Naive B cell (primary cell): ENCODE measurements around the gene MC1R. TPM values are rescaled to one million over a fixed set of nuclear protein-coding genes. Genes with fewer than 3 reads are reported as not detected.
"Not testable (repeated sequence)": the region's sequence is repeated elsewhere in the genome, so short reads cannot be mapped to it uniquely, and the experiment has no call there.

Source experiments
- ATAC-seq, 2 donors: fragments of 150-1000 bp; cut with Tn5 transposase; 2 replicates each; pipeline ENCODE4 v1.10.0; 2021; ENCODE audit warnings: low read depth in 2 of 2, mild to moderate bottlenecking in 2 of 2, moderate library complexity in 2 of 2
- DNase-seq: peaks from one replicate; pipeline ENCODE4 v3.0.0; 2022
- H3K27ac Mint-ChIP-seq, 6 donors: one replicate each; pipeline ENCODE4 v1.8.0; 2020 to 2022; ENCODE audit warnings: mild to moderate bottlenecking in 6 of 6, mixed read lengths in 6 of 6, moderate library complexity in 5 of 6, inconsistent platforms in 2 of 6
- H3K27me3 Mint-ChIP-seq, 3 donors: one replicate each; pipeline ENCODE4 v1.8.0; 2021 to 2022; ENCODE audit warnings: mixed read lengths in 3 of 3, mild to moderate bottlenecking in 1 of 3
- H3K36me3 Mint-ChIP-seq, 2 donors: one replicate each; pipeline ENCODE4 v1.8.0; 2020 to 2022; ENCODE audit warnings: mixed read lengths in 2 of 2, inconsistent platforms in 1 of 2, mild to moderate bottlenecking in 1 of 2
- H3K4me1 Mint-ChIP-seq, 3 donors: one replicate each; pipeline ENCODE4 v1.8.0; 2020 to 2022; ENCODE audit warnings: mixed read lengths in 3 of 3, inconsistent platforms in 1 of 3, mild to moderate bottlenecking in 1 of 3, moderate library complexity in 1 of 3
- H3K4me3 Mint-ChIP-seq, 8 donors: one replicate each; pipeline ENCODE4 v1.8.0; 2020 to 2022; ENCODE audit warnings: mild to moderate bottlenecking in 8 of 8, mixed read lengths in 8 of 8, moderate library complexity in 8 of 8, inconsistent platforms in 2 of 8
- H3K9me3 Mint-ChIP-seq, 7 donors: one replicate each; pipeline ENCODE4 v1.8.0; 2020 to 2022; ENCODE audit warnings: mixed read lengths in 7 of 7, mild to moderate bottlenecking in 5 of 7, inconsistent platforms in 2 of 7, moderate library complexity in 1 of 7
- polyA plus RNA-seq, 6 donors: library from polyadenylated mRNA; unstranded; fragments of 300-500 nt; fragmentation: Illumina TruSeq; gene quantifications; one replicate each; pipeline ENCODE4 v1.2.3, GENCODE V29; 2021; ENCODE audit warnings: low read depth in 6 of 6

MC1R gene
- polyA plus RNA-seq, 6 donors from 2014 or later = 0.12 to 0.62 (median 0.48) TPM; not detected in 1

GRCh38 chr16:89956505-89957215 lies 38.0 kb downstream of the MC1R start:
- Mint-ChIP-seq H3K4me3 (peak overlapping the region; percentile 53 to 84 (median 70)), H3K36me3 (peaks cover 14 to 30% of the 10 kb centered on the region in 2 donors), H3K27me3 (no peaks in the 10 kb centered on the region), H3K27ac (peak overlapping the region; percentile 42 to 88 (median 68)), H3K9me3 (no peaks in the 10 kb centered on the region), H3K4me1 (peaks cover 71 to 83% (median 74%) of the 10 kb centered on the region in 3 donors)
- DNase-seq (no peak), ATAC-seq (peak; percentile 16 to 27)

DNA sequence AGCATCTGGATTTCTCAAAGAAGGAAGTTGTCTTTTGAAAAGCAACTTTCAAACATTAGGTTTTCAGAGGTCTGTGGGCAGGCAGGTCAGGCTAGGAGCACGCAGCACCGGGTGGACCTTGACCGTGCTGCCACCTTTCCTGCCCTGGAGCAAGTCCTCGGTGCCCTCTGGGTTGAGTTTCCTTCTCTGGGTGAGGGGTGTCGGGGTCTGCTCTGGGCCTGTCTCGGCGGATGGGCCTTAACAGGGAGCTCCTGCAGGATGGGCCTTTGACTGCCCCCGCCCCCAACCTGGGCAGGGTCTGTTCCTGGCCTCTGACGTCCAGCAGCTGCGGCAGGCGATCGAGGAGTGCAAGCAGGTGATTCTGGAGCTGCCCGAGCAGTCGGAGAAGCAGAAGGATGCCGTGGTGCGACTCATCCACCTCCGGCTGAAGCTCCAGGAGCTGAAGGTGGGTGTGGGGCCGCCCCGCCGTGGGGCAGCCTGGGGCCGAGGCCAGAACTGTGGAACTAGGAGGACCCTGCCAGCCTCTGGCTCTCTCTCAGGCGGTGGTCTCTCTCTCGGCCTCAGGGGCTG lies 38.6 kb downstream of the MC1R start:
- peaks cover 14 to 30% of the 10 kb centered on the region in 2 donors for H3K36me3 Mint-ChIP-seq
- DNase-seq (no peak), ATAC-seq (no peak)
- peaks cover 68 to 77% (median 68%) of the 10 kb centered on the region in 3 donors for H3K4me1 Mint-ChIP-seq
- peak overlapping the region in 4 of 6 donors; percentile 37 to 81 (median 57) for H3K27ac Mint-ChIP-seq
- H3K4me3 Mint-ChIP-seq = peak overlapping the region in 7 of 8 donors; percentile 53 to 84 (median 69)
- no peaks in the 10 kb centered on the region for H3K27me3 Mint-ChIP-seq
- H3K9me3 Mint-ChIP-seq = no peaks in the 10 kb centered on the region

DNA sequence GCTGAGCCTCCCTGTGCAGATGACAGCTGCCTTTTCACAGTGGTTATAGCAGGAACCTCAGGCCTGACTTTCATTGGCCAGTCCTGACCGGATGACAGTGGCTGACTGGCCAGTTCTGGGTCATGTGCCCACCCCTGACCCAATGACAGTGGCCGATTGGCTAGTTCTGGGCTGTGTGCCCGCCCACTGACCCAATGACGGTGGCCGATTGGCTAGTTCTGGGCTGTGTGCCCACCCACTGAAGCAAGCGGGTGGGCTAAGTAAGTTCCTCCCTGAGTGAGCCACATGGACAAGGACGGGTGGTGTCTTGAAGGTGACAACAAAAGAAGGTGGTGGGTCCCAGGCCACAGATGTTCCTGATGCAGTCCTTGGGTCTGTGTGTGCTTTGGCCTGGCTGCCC lies 39.4 kb downstream of the MC1R start:
- Mint-ChIP-seq H3K27ac (peak overlapping the region in 1 of 6 donors; percentile 9), H3K36me3 (peaks cover 14 to 30% of the 10 kb centered on the region in 2 donors), H3K4me1 (peaks cover 60 to 69% (median 61%) of the 10 kb centered on the region in 3 donors), H3K27me3 (no peaks in the 10 kb centered on the region), H3K9me3 (no peaks in the 10 kb centered on the region), H3K4me3 (peak overlapping the region in 2 of 8 donors; percentile 9 to 29)
- no peak for ATAC-seq
- no peak for DNase-seq

GRCh38 chr16:89958596-89958995 lies 39.9 kb downstream of the MC1R start:
- H3K36me3 Mint-ChIP-seq = peaks cover 14 to 30% of the 10 kb centered on the region in 2 donors
- H3K4me1 Mint-ChIP-seq = peaks cover 56 to 64% (median 58%) of the 10 kb centered on the region in 3 donors
- no peaks in the 10 kb centered on the region for H3K27me3 Mint-ChIP-seq
- no peaks in the 10 kb centered on the region for H3K9me3 Mint-ChIP-seq
- H3K27ac Mint-ChIP-seq = no peak overlapping the region
- peak overlapping the region in 2 of 8 donors; percentile 37 to 45 for H3K4me3 Mint-ChIP-seq
- ATAC-seq = no peak
- no peak for DNase-seq

DNA sequence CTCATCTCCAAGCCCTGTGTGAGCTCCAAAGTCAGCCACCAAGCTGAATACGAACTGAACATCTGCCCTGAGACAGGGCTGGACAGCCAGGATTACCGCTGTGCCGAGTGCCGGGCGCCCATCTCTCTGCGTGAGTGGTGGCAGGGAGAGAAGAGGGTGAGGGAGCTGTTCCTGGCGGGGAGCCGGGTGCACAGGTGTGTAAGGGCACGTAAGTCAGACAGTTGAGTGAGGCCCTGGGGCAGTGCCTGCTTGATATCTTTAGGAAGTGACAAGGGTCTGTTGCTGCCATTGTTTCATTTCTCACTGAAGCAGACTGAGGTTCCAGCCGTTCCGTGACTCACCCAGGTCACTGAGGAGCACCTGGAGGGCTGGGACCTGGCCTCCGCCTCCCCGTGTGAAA lies 42.3 kb downstream of the MC1R start:
- Mint-ChIP-seq H3K36me3 (peaks cover 10 to 25% of the 10 kb centered on the region in 2 donors), H3K4me3 (no peak overlapping the region), H3K9me3 (no peaks in the 10 kb centered on the region), H3K27me3 (no peaks in the 10 kb centered on the region), H3K4me1 (peaks cover 33 to 40% (median 38%) of the 10 kb centered on the region in 3 donors), H3K27ac (peak overlapping the region in 1 of 6 donors; percentile 54)
- DNase-seq = no peak
- ATAC-seq = no peak

GRCh38 chr16:89961920-89962319 lies 43.3 kb downstream of the MC1R start:
- Mint-ChIP-seq H3K36me3 (peaks cover 10 to 25% of the 10 kb centered on the region in 2 donors), H3K27me3 (no peaks in the 10 kb centered on the region), H3K4me1 (peaks cover 25 to 33% (median 32%) of the 10 kb centered on the region in 3 donors), H3K4me3 (no peak overlapping the region), H3K27ac (no peak overlapping the region), H3K9me3 (no peaks in the 10 kb centered on the region)
- DNase-seq (no peak), ATAC-seq (no peak)

- no peak overlapping the region for H3K27ac Mint-ChIP-seq
- H3K36me3 Mint-ChIP-seq = peaks cover 10 to 25% of the 10 kb centered on the region in 2 donors
- DNase-seq (no peak), ATAC-seq (no peak)
- H3K4me1 Mint-ChIP-seq = peaks cover 21 to 31% (median 25%) of the 10 kb centered on the region in 3 donors
- no peaks in the 10 kb centered on the region for H3K27me3 Mint-ChIP-seq
- no peaks in the 10 kb centered on the region for H3K9me3 Mint-ChIP-seq
- H3K4me3 Mint-ChIP-seq = no peak overlapping the region
Observed at GRCh38 chr16:89962754-89963498, 44.3 kb downstream of the MC1R start.

DNA sequence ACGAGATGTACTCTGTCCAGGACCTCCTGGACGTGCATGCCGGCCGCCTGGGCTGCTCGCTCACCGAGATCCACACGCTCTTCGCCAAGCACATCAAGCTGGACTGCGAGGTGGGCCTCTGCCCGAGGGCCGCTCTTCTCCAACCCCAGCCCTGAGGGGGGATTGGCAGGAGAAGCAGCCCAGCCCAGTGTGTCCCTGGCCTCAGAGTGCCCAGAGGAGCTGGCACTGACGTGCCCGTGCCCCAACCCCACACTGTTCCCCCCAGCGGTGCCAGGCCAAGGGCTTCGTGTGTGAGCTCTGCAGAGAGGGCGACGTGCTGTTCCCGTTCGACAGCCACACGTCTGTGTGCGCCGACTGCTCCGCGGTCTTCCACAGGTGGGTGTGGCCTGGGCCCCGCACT lies 45.5 kb downstream of the MC1R start:
- ATAC-seq (no peak), DNase-seq (no peak)
- peaks cover 10 to 20% (median 19%) of the 10 kb centered on the region in 3 donors for H3K4me1 Mint-ChIP-seq
- H3K27ac Mint-ChIP-seq = no peak overlapping the region
- no peaks in the 10 kb centered on the region for H3K27me3 Mint-ChIP-seq
- no peak overlapping the region for H3K4me3 Mint-ChIP-seq
- H3K36me3 Mint-ChIP-seq = peaks cover under 1 to 13% of the 10 kb centered on the region in 2 donors
- H3K9me3 Mint-ChIP-seq = no peaks in the 10 kb centered on the region

GRCh38 chr16:89965447-89966225 lies 47.0 kb downstream of the MC1R start:
- Mint-ChIP-seq H3K4me1 (peaks cover 9 to 20% (median 16%) of the 10 kb centered on the region in 3 donors), H3K27ac (no peak overlapping the region), H3K27me3 (no peaks in the 10 kb centered on the region), H3K9me3 (no peaks in the 10 kb centered on the region), H3K4me3 (no peak overlapping the region), H3K36me3 (no peaks in the 10 kb centered on the region)
- no peak for DNase-seq
- no peak for ATAC-seq

DNA sequence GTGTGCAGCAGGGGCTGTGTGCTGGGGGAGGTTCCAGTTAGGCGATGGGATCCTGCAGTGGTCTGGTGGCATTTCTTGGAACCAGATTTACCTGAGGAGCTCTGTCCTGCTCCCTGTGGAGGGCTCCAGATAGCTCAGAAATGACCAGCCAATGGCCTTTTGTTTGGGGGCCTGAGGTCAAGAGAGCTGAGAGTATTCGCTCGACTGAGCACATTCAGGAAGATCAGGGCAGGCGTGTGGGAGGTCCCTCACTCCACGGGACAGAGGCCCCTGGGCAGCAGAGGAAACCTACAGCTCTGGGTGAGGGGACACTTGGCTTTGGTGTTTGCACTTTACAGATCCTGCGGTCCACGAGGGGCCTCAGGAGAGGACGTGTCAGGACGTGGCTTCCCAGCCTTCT lies 48.1 kb downstream of the MC1R start:
- H3K36me3 Mint-ChIP-seq = no peaks in the 10 kb centered on the region
- no peaks in the 10 kb centered on the region for H3K27me3 Mint-ChIP-seq
- H3K4me3 Mint-ChIP-seq = no peak overlapping the region
- ATAC-seq = no peak
- H3K4me1 Mint-ChIP-seq = peaks cover 19 to 28% (median 20%) of the 10 kb centered on the region in 3 donors
- peak overlapping the region in 1 of 6 donors; percentile 34 for H3K27ac Mint-ChIP-seq
- H3K9me3 Mint-ChIP-seq = no peaks in the 10 kb centered on the region
- no peak for DNase-seq

GRCh38 chr16:89967436-89967835 lies 48.8 kb downstream of the MC1R start:
- not testable (repeated sequence) for H3K27me3 Mint-ChIP-seq, ATAC-seq, H3K9me3 Mint-ChIP-seq, H3K36me3 Mint-ChIP-seq, H3K27ac Mint-ChIP-seq, DNase-seq, H3K4me3 Mint-ChIP-seq
- H3K4me1 Mint-ChIP-seq = peaks cover 23 to 28% (median 23%) of the 10 kb centered on the region in 3 donors

- H3K36me3 Mint-ChIP-seq, DNase-seq, ATAC-seq, H3K27ac Mint-ChIP-seq, H3K9me3 Mint-ChIP-seq, H3K27me3 Mint-ChIP-seq: not testable (repeated sequence)
- H3K4me3 Mint-ChIP-seq = peak overlapping the region in 1 of 8 donors; percentile 36
- H3K4me1 Mint-ChIP-seq = peaks cover 23 to 31% (median 27%) of the 10 kb centered on the region in 3 donors
Observed at GRCh38 chr16:89968074-89968473, 49.4 kb downstream of the MC1R start.
